ENCODE data around the gene KCNQ2.

GRCh38 chr20:63449796-63450730 is 22.4 kb downstream of the KCNQ2 start:
- TF ChIP-seq CTCF (IDR thresholded peaks at IDR 0.05) (no peak), POLR2A (IDR thresholded peaks at IDR 0.05) (no peak), POLR2AphosphoS5 (IDR thresholded peaks at IDR 0.05) (no peak), EP300 (IDR thresholded peaks at IDR 0.05) (no peak)

Data from gastroesophageal sphincter (tissue), 3 donors.